ENCODE measurements around the gene OR4D6. TPM values are rescaled to one million over a fixed set of nuclear protein-coding genes. Genes with fewer than 3 reads are reported as not detected.

Gene OR4D6
- total RNA-seq, 1 experiment from 2014 or later, result not detected

GRCh38 chr11:59480359-59480758, 23.6 kb downstream of the OR4D6 start:
- Histone ChIP-seq H3K56ac (ENCODE audit: insufficient read length, low read depth, low read length) (no peak overlapping the region), H2BK120ac (ENCODE audit: low read depth, low read length, poor library complexity, severe bottlenecking) (no peak overlapping the region), H3K9me3 (ENCODE audit: control insufficient read depth, low read depth, low read length) (no peaks in the 10 kb centered on the region), H3K9ac (ENCODE audit: extremely low read depth, insufficient read length, low read length) (no peak overlapping the region), H3K27ac (ENCODE audit: insufficient read length, low read depth, low read length) (no peak overlapping the region), H2BK5ac (ENCODE audit: insufficient read length, low read length) (no peak overlapping the region), H3K18ac (ENCODE audit: insufficient read length, low read depth, low read length) (no peak overlapping the region), H3K23me2 (ENCODE audit: insufficient read length, low read depth, low read length, poor library complexity, severe bottlenecking) (no peaks in the 10 kb centered on the region), H4K5ac (ENCODE audit: insufficient read length, low read depth, low read length) (no peak overlapping the region), H3K4ac (ENCODE audit: low read depth, low read length) (no peak overlapping the region), H3K27me3 (ENCODE audit: insufficient read depth, low read length) (no peaks in the 10 kb centered on the region), H3K79me2 (ENCODE audit: insufficient read depth, low read length) (no peaks in the 10 kb centered on the region), H4K8ac (replicated peaks; ENCODE audit: insufficient read length, low read depth, low read length) (no peak overlapping the region), H4K91ac (ENCODE audit: insufficient read length, low read depth, low read length) (no peak overlapping the region), H3T11ph (ENCODE audit: low read length) (no peak overlapping the region), H3K4me1 (ENCODE audit: insufficient read depth, low read length) (no peaks in the 10 kb centered on the region), H4K20me1 (ENCODE audit: control insufficient read depth, insufficient read depth, insufficient read length) (no peaks in the 10 kb centered on the region), H3K14ac (ENCODE audit: insufficient read depth, low read length) (no peak overlapping the region), H3K4me2 (ENCODE audit: insufficient read depth, insufficient read length, low read length) (no peak overlapping the region), H3K23ac (ENCODE audit: insufficient read length, low read depth, low read length) (no peak overlapping the region), H2BK12ac (ENCODE audit: insufficient read length, low read depth, low read length) (no peak overlapping the region), H3K79me1 (ENCODE audit: insufficient read depth, low read depth, low read length, poor library complexity, severe bottlenecking) (no peaks in the 10 kb centered on the region), H2AK5ac (ENCODE audit: insufficient read length, low read length) (no peak overlapping the region), H2BK20ac (ENCODE audit: low read depth, low read length, poor library complexity, severe bottlenecking) (no peak overlapping the region), H2BK15ac (ENCODE audit: low read depth, low read length) (no peak overlapping the region), H2AFZ (ENCODE audit: low read length) (no peak overlapping the region)
- Mint-ChIP-seq H3K27me3 (ENCODE audit: low read depth) (peaks cover 2% of the 10 kb centered on the region; the same call in 1 of the 2 replicates), H3K27ac (no peak overlapping the region), H3K9me3 (no peaks in the 10 kb centered on the region), H3K36me3 (ENCODE audit: insufficient read depth in 1 of 3, low read depth in 3 of 3) (no peaks in the 10 kb centered on the region), H3K4me3 (no peak overlapping the region), H3K4me1 (no peaks in the 10 kb centered on the region)
- no peak for TF ChIP-seq CTCF (conservative IDR thresholded peaks at IDR 0.05)
- no CpG with 5 or more reads among the region's 3 CpGs for whole genome bisulfite sequencing (ENCODE audit: extremely low coverage, insufficient read length, low lambda C conversion rate)
- no peak for DNase-seq
